SJSA1 (cell line): Measurements from ENCODE around the gene ZFP36L2. TPM values are rescaled to one million over a fixed set of nuclear protein-coding genes. Genes with fewer than 3 reads are reported as not detected.

Experiments
- DNase-seq, 2 experiments: peaks; one replicate each; pipeline ENCODE4 v3.0.0-alpha.2; 2015 to 2020; ENCODE audit warnings: low spot score in 2 of 2, low read depth in 1 of 2
- H3K27ac ChIP-seq: fragments of 250-450 bp; sonication (Bioruptor Pico); 2 replicates; pipeline ENCODE4 v1.5.1; 2020; ENCODE audit warnings: mild to moderate bottlenecking, moderate library complexity
- H3K27me3 ChIP-seq: fragments of 250-450 bp; sonication (Bioruptor Pico); replicated peaks from 2 replicates; pipeline ENCODE4 v1.5.1; 2020; ENCODE audit warnings: mild to moderate bottlenecking, moderate library complexity
- H3K36me3 ChIP-seq: fragments of 250-450 bp; sonication (Bioruptor Pico); 2 replicates; pipeline ENCODE4 v1.5.1; 2020; ENCODE audit warnings: mild to moderate bottlenecking
- H3K4me1 ChIP-seq: fragments of 250-450 bp; sonication (Bioruptor Pico); replicated peaks from 2 replicates; pipeline ENCODE4 v1.6.1; 2021; ENCODE audit warnings: mild to moderate bottlenecking
- H3K4me3 ChIP-seq: fragments of 250-450 bp; sonication (Bioruptor Pico); 2 replicates; pipeline ENCODE4 v1.5.1; 2020; ENCODE audit warnings: mild to moderate bottlenecking
- H3K9me3 ChIP-seq: fragments of 250-450 bp; sonication (Bioruptor Pico); replicated peaks from 2 replicates; pipeline ENCODE4 v1.5.1; 2020; ENCODE audit warnings: mild to moderate bottlenecking
- total RNA-seq: library from RNA; depleted of rRNA; stranded (reverse); fragments of >200 nt; shearing (Covaris generic); gene quantifications from 2 replicates; pipeline ENCODE4 v1.2.3, GENCODE V29; 2014

The ZFP36L2 gene
- total RNA-seq, 1 experiment from 2014 or later, result 4.0 TPM

GRCh38 chr2:43238176-43238575 is 11.8 kb upstream of the ZFP36L2 start:
- no peaks in the 10 kb centered on the region for H3K27me3 ChIP-seq
- H3K4me3 ChIP-seq, result no peak overlapping the region
- no peak overlapping the region for H3K27ac ChIP-seq
- no peak for DNase-seq
- no peaks in the 10 kb centered on the region for H3K9me3 ChIP-seq
- H3K4me1 ChIP-seq, result no peaks in the 10 kb centered on the region
- no peaks in the 10 kb centered on the region for H3K36me3 ChIP-seq

- Histone ChIP-seq H3K9me3 (no peaks in the 10 kb centered on the region), H3K36me3 (peaks cover 12% of the 10 kb centered on the region), H3K27me3 (no peaks in the 10 kb centered on the region), H3K4me3 (no peak overlapping the region), H3K4me1 (peaks cover 4% of the 10 kb centered on the region; the same call in 1 of the 2 replicates), H3K27ac (no peak overlapping the region)
- no peak for DNase-seq
Measured at GRCh38 chr2:43233218-43234212, 7.1 kb upstream of the ZFP36L2 start.

GRCh38 chr2:43230951-43231827 is 4.8 kb upstream of the ZFP36L2 start:
- Histone ChIP-seq H3K36me3 (peaks cover 13% of the 10 kb centered on the region), H3K4me3 (no peak overlapping the region), H3K4me1 (peaks cover 18% of the 10 kb centered on the region), H3K27ac (no peak overlapping the region), H3K9me3 (no peaks in the 10 kb centered on the region), H3K27me3 (no peaks in the 10 kb centered on the region)
- DNase-seq, result no peak

GRCh38 chr2:43230351-43230885 is 4.0 kb upstream of the ZFP36L2 start:
- Histone ChIP-seq H3K27me3 (no peaks in the 10 kb centered on the region), H3K36me3 (peaks cover 21% of the 10 kb centered on the region), H3K4me3 (no peak overlapping the region), H3K4me1 (peaks cover 20% of the 10 kb centered on the region), H3K27ac (no peak overlapping the region), H3K9me3 (no peaks in the 10 kb centered on the region)
- no peak for DNase-seq

- no peaks in the 10 kb centered on the region for H3K27me3 ChIP-seq
- DNase-seq, result no peak
- H3K4me3 ChIP-seq, result no peak overlapping the region
- peaks cover 33% of the 10 kb centered on the region for H3K4me1 ChIP-seq
- no peak overlapping the region for H3K27ac ChIP-seq
- peaks cover 35% of the 10 kb centered on the region for H3K36me3 ChIP-seq
- H3K9me3 ChIP-seq, result no peaks in the 10 kb centered on the region
Measured at GRCh38 chr2:43228756-43229659, 2.6 kb upstream of the ZFP36L2 start.

- Histone ChIP-seq H3K36me3 (peaks cover 42% of the 10 kb centered on the region), H3K4me1 (peaks cover 36% of the 10 kb centered on the region), H3K27ac (no peak overlapping the region), H3K27me3 (no peaks in the 10 kb centered on the region), H3K9me3 (no peaks in the 10 kb centered on the region), H3K4me3 (no peak overlapping the region)
- DNase-seq, result no peak
Measured at GRCh38 chr2:43228321-43228751, 1.9 kb upstream of the ZFP36L2 start.

- Histone ChIP-seq H3K27me3 (no peaks in the 10 kb centered on the region), H3K36me3 (peaks cover 46% of the 10 kb centered on the region), H3K4me3 (peak overlapping the region; percentile 81), H3K4me1 (peaks cover 39% of the 10 kb centered on the region), H3K27ac (no peak overlapping the region), H3K9me3 (no peaks in the 10 kb centered on the region)
- no peak for DNase-seq
Measured at GRCh38 chr2:43227830-43228281, 1.4 kb upstream of the ZFP36L2 start.

- Histone ChIP-seq H3K9me3 (no peaks in the 10 kb centered on the region), H3K27ac (peak overlapping the region; percentile 88), H3K4me1 (peaks cover 45% of the 10 kb centered on the region), H3K27me3 (no peaks in the 10 kb centered on the region), H3K4me3 (peak overlapping the region; percentile 81), H3K36me3 (peaks cover 53% of the 10 kb centered on the region)
- DNase-seq, result peak; percentile 84
Measured at GRCh38 chr2:43226955-43227829, 786 bp upstream of the ZFP36L2 start.

GRCh38 chr2:43225788-43226557 is 433 bp downstream of the ZFP36L2 start:
- H3K4me3 ChIP-seq, result peak overlapping the region; percentile 81
- no peaks in the 10 kb centered on the region for H3K27me3 ChIP-seq
- H3K9me3 ChIP-seq, result no peaks in the 10 kb centered on the region
- H3K4me1 ChIP-seq, result peaks cover 58% of the 10 kb centered on the region
- peaks cover 59% of the 10 kb centered on the region for H3K36me3 ChIP-seq
- peak overlapping the region; percentile 88 for H3K27ac ChIP-seq
- DNase-seq, result peak; percentile 70 to 85

GRCh38 chr2:43225093-43225787 is 1.2 kb downstream of the ZFP36L2 start:
- H3K9me3 ChIP-seq, result no peaks in the 10 kb centered on the region
- H3K4me3 ChIP-seq, result peak overlapping the region; percentile 81
- peak overlapping the region; percentile 88 for H3K27ac ChIP-seq
- H3K36me3 ChIP-seq, result peaks cover 53% of the 10 kb centered on the region
- peak; percentile 54 to 71 for DNase-seq
- peaks cover 65% of the 10 kb centered on the region for H3K4me1 ChIP-seq
- no peaks in the 10 kb centered on the region for H3K27me3 ChIP-seq

GRCh38 chr2:43224571-43225092 is 1.8 kb downstream of the ZFP36L2 start:
- H3K27ac ChIP-seq, result no peak overlapping the region
- peak overlapping the region; percentile 81 for H3K4me3 ChIP-seq
- no peaks in the 10 kb centered on the region for H3K9me3 ChIP-seq
- peaks cover 47% of the 10 kb centered on the region for H3K36me3 ChIP-seq
- no peak for DNase-seq
- H3K4me1 ChIP-seq, result peaks cover 69% of the 10 kb centered on the region
- H3K27me3 ChIP-seq, result no peaks in the 10 kb centered on the region
